HCT116 (cell line): Measurements from ENCODE around the gene HARS2.

Experiments used
- ELF1 ChIP-seq: IDR thresholded peaks from 2 replicates; pipeline ENCODE4 v1.6.1; 2012; ENCODE audit warnings: low read depth, borderline replicate concordance
- EZH2 ChIP-seq: fragments of 200-600 bp; sonication (generic); IDR thresholded peaks from 2 replicates; pipeline ENCODE4 v1.6.1; 2017; ENCODE audit warnings: antibody characterized with exemption, mixed run types
- EZH2phosphoT487 ChIP-seq: fragments of 200-600 bp; IDR thresholded peaks from 2 replicates; pipeline ENCODE4 v1.6.1; 2018; ENCODE audit warnings: antibody characterized with exemption, borderline replicate concordance
- JUND ChIP-seq: IDR thresholded peaks from 2 replicates; pipeline ENCODE4 v1.6.1; 2012
- POLR2A ChIP-seq: IDR thresholded peaks from 2 replicates; pipeline ENCODE4 v1.7.0; 2011; ENCODE audit warnings: borderline replicate concordance; ENCODE audit not compliant: insufficient read depth, insufficient read length; ENCODE audit errors: extremely low read depth
- POLR2AphosphoS5 ChIP-seq: IDR thresholded peaks from 2 replicates; pipeline ENCODE4 v1.6.1; 2011; ENCODE audit warnings: mild to moderate bottlenecking, low read depth, low read length, moderate library complexity
- YY1 ChIP-seq: IDR thresholded peaks from 2 replicates; pipeline ENCODE4 v1.6.1; 2011; ENCODE audit warnings: low read length, low read depth, moderate library complexity, mild to moderate bottlenecking; ENCODE audit not compliant: insufficient replicate concordance; ENCODE audit errors: extremely low read depth
- ZNF274 ChIP-seq: fragments of 200-500 bp; sonication (Bioruptor generic); IDR thresholded peaks from 2 replicates; pipeline ENCODE4 v1.6.1; 2014; ENCODE audit warnings: mild to moderate bottlenecking, low read depth, low read length, inconsistent platforms
- TF ChIP-seq, protein P1 (sequence below), 3 experiments: fragments of 200-600 bp in 1 of 3; sonication (generic) in 1 of 3; IDR thresholded peaks in 2 of 3; conservative IDR thresholded peaks in 1 of 3; 2 replicates each; pipeline ENCODE4 v1.5.1; 2012 to 2017; ENCODE audit warnings: low read depth in 2 of 3, low read length in 2 of 3, antibody characterized with exemption in 1 of 3, borderline replicate concordance in 1 of 3, control low read depth in 1 of 3, mild to moderate bottlenecking in 1 of 3, mixed read lengths in 1 of 3, mixed run types in 1 of 3, moderate library complexity in 1 of 3; ENCODE audit not compliant: insufficient read depth in 1 of 3

- TF ChIP-seq, protein P1, sequence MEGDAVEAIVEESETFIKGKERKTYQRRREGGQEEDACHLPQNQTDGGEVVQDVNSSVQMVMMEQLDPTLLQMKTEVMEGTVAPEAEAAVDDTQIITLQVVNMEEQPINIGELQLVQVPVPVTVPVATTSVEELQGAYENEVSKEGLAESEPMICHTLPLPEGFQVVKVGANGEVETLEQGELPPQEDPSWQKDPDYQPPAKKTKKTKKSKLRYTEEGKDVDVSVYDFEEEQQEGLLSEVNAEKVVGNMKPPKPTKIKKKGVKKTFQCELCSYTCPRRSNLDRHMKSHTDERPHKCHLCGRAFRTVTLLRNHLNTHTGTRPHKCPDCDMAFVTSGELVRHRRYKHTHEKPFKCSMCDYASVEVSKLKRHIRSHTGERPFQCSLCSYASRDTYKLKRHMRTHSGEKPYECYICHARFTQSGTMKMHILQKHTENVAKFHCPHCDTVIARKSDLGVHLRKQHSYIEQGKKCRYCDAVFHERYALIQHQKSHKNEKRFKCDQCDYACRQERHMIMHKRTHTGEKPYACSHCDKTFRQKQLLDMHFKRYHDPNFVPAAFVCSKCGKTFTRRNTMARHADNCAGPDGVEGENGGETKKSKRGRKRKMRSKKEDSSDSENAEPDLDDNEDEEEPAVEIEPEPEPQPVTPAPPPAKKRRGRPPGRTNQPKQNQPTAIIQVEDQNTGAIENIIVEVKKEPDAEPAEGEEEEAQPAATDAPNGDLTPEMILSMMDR (IDR thresholded peaks at IDR 0.05 in 2 of 3, conservative IDR thresholded peaks at IDR 0.05 in 1 of 3; ENCODE audit: borderline replicate concordance in 1 of 3, insufficient read depth in 1 of 3, low read depth in 2 of 3, low read length in 2 of 3): no peak
- TF ChIP-seq EZH2 (no peak), POLR2A (no peak), YY1 (no peak), ZNF274 (no peak), ELF1 (no peak), POLR2AphosphoS5 (no peak), JUND (no peak), EZH2phosphoT487 (no peak)
Measured at GRCh38 chr5:140642718-140643117, 48.5 kb upstream of the HARS2 start.
